OCI-LY1 (cell line): Measurements from ENCODE around the gene SMAD6.

Experiments used
- H2AFZ ChIP-seq: fragments of 200-600 bp; sonication (generic), shearing (Covaris generic); 2 replicates; pipeline ENCODE4 v1.6.0; 2014; ENCODE audit warnings: antibody characterized with exemption, mild to moderate bottlenecking, low read length
- H3F3A ChIP-seq: fragments of 200-600 bp; sonication (generic), shearing (Covaris generic); 2 replicates; pipeline ENCODE4 v1.6.0; 2014; ENCODE audit warnings: mild to moderate bottlenecking, antibody characterized with exemption, low read length, moderate library complexity; ENCODE audit not compliant: insufficient read depth
- H3K27ac ChIP-seq: fragments of 200-600 bp; sonication (generic); 2 replicates; pipeline ENCODE4 v1.5.1; 2014; ENCODE audit warnings: low read length, mixed run types, mild to moderate bottlenecking, low read depth; ENCODE audit not compliant: poor library complexity, severe bottlenecking
- H3K27me3 ChIP-seq: fragments of 200-600 bp; sonication (generic); 2 replicates; pipeline ENCODE4 v1.6.0; 2014; ENCODE audit warnings: antibody characterized with exemption, mild to moderate bottlenecking, low read length, moderate library complexity; ENCODE audit not compliant: insufficient read depth
- H3K36me3 ChIP-seq: fragments of 200-600 bp; sonication (generic); 2 replicates; pipeline ENCODE4 v1.6.1; 2014; ENCODE audit warnings: mild to moderate bottlenecking, antibody characterized with exemption, low read length, moderate library complexity, mixed read lengths; ENCODE audit not compliant: insufficient read depth
- H3K4me1 ChIP-seq: fragments of 200-600 bp; sonication (generic); 2 replicates; pipeline ENCODE4 v1.5.1; 2014; ENCODE audit warnings: mild to moderate bottlenecking, low read length, moderate library complexity; ENCODE audit not compliant: insufficient read depth, severe bottlenecking
- H3K4me2 ChIP-seq: fragments of 200-600 bp; sonication (generic), shearing (Covaris generic); 2 replicates; pipeline ENCODE4 v1.6.1; 2014; ENCODE audit warnings: low read length
- H3K4me3 ChIP-seq: fragments of 200-600 bp; sonication (generic); 2 replicates; pipeline ENCODE4 v1.5.1; 2014; ENCODE audit warnings: low read length, low read depth, mild to moderate bottlenecking, mixed read lengths; ENCODE audit not compliant: poor library complexity, severe bottlenecking
- H3K79me2 ChIP-seq: fragments of 200-600 bp; shearing (Covaris generic); 2 replicates; pipeline ENCODE4 v1.6.1; 2016; ENCODE audit warnings: mixed run types, low read length, mixed read lengths; ENCODE audit not compliant: insufficient read depth
- H3K9ac ChIP-seq: fragments of 200-600 bp; sonication (generic), shearing (Covaris generic); 2 replicates; pipeline ENCODE4 v1.6.1; 2014; ENCODE audit warnings: mild to moderate bottlenecking, low read length, mixed read lengths
- H3K9me2 ChIP-seq: fragments of 200-600 bp; sonication (generic), shearing (Covaris generic); 2 replicates; pipeline ENCODE4 v1.6.1; 2014; ENCODE audit warnings: low read depth, mild to moderate bottlenecking, low read length, mixed read lengths
- H3K9me3 ChIP-seq: fragments of 200-600 bp; shearing (Covaris generic); 2 replicates; pipeline ENCODE4 v1.6.1; 2014; ENCODE audit warnings: low read length, mixed read lengths
- H4K20me1 ChIP-seq: fragments of 200-600 bp; sonication (generic), shearing (Covaris generic); 2 replicates; pipeline ENCODE4 v1.6.0; 2016; ENCODE audit warnings: mild to moderate bottlenecking, low read length; ENCODE audit not compliant: insufficient read depth
- EZH2 ChIP-seq: fragments of 200-600 bp; sonication (generic), shearing (Covaris generic); IDR thresholded peaks from 2 replicates; pipeline ENCODE4 v1.8.0; 2017; ENCODE audit warnings: borderline replicate concordance, mixed run types, mild to moderate bottlenecking, antibody characterized with exemption, low read length, moderate library complexity, mixed read lengths
- TF ChIP-seq, protein P1 (sequence below): fragments of 200-600 bp; sonication (generic), shearing (Covaris generic); IDR thresholded peaks from 2 replicates; pipeline ENCODE4 v1.5.1; 2017; ENCODE audit warnings: mild to moderate bottlenecking, antibody characterized with exemption, low read length, moderate library complexity, mixed read lengths

Gene SMAD6

DNA sequence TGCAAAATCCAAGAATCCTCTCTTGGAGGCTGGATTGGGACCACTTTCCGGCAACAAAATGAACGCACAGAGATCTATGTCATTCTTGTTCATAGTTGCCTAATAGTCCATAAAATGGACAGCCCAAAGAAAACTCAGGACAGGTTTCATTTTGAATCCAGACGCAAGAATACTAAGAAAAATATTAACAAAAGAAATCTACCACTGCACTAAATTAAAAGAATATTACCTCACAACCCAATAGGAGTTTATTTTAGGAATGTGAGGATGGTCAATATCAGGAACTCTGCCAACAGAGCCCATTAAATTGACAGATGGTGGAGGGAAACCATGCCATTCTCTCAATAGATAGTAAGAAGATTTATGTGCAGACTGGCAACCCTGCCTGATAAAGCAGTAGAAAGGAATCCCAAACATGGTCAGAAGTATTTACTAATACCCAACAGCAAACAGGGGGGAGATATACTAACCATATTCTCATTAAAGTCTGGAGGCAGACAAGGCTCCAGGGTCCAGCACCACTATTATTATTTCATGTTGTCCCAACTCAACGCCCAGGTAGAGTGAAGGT, 127.6 kb downstream of the SMAD6 start:
- H3K4me2 ChIP-seq: no peak overlapping the region
- no peak overlapping the region for H3K27ac ChIP-seq
- H3F3A ChIP-seq: no peaks in the 10 kb centered on the region
- H3K27me3 ChIP-seq: peaks cover 3% of the 10 kb centered on the region; the same call in 1 of the 2 replicates
- no peak overlapping the region for H3K4me3 ChIP-seq
- no peaks in the 10 kb centered on the region for H3K9me3 ChIP-seq
- no peaks in the 10 kb centered on the region for H3K79me2 ChIP-seq
- no peaks in the 10 kb centered on the region for H3K36me3 ChIP-seq
- no peak for TF ChIP-seq EZH2
- TF ChIP-seq, protein P1, sequence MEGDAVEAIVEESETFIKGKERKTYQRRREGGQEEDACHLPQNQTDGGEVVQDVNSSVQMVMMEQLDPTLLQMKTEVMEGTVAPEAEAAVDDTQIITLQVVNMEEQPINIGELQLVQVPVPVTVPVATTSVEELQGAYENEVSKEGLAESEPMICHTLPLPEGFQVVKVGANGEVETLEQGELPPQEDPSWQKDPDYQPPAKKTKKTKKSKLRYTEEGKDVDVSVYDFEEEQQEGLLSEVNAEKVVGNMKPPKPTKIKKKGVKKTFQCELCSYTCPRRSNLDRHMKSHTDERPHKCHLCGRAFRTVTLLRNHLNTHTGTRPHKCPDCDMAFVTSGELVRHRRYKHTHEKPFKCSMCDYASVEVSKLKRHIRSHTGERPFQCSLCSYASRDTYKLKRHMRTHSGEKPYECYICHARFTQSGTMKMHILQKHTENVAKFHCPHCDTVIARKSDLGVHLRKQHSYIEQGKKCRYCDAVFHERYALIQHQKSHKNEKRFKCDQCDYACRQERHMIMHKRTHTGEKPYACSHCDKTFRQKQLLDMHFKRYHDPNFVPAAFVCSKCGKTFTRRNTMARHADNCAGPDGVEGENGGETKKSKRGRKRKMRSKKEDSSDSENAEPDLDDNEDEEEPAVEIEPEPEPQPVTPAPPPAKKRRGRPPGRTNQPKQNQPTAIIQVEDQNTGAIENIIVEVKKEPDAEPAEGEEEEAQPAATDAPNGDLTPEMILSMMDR: no peak
- H2AFZ ChIP-seq: no peak overlapping the region
- H3K9me2 ChIP-seq: no peaks in the 10 kb centered on the region
- no peak overlapping the region for H3K9ac ChIP-seq
- H3K4me1 ChIP-seq: peaks cover 26% of the 10 kb centered on the region
- no peaks in the 10 kb centered on the region for H4K20me1 ChIP-seq

DNA sequence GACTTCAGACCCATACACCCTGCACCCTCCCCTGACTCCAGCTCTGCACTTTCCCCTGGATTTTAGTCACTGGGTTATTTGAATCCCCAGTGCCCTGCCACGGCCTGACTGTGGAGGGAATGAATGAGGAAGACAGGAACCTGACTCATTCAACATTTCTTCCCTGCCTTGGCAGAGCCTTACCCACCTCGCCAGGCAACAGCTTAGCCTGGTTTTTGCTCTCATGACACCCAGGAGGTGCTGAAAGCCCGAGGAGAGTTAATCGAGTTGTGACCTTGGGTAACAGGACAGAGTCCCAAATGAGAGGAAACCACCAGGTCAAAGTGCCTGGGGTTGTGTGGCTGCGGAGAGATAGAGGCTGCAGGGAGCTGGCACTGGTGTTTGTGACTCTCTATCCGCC, 128.3 kb downstream of the SMAD6 start:
- H3K4me1 ChIP-seq: peaks cover 28% of the 10 kb centered on the region
- no peaks in the 10 kb centered on the region for H3K9me2 ChIP-seq
- H4K20me1 ChIP-seq: no peaks in the 10 kb centered on the region
- no peak overlapping the region for H3K9ac ChIP-seq
- no peak overlapping the region for H2AFZ ChIP-seq
- no peaks in the 10 kb centered on the region for H3K9me3 ChIP-seq
- no peak for TF ChIP-seq EZH2
- H3K27me3 ChIP-seq: peaks cover 3% of the 10 kb centered on the region; the same call in 1 of the 2 replicates
- H3K4me2 ChIP-seq: no peak overlapping the region
- no peaks in the 10 kb centered on the region for H3K36me3 ChIP-seq
- no peaks in the 10 kb centered on the region for H3K79me2 ChIP-seq
- H3F3A ChIP-seq: no peaks in the 10 kb centered on the region
- no peak overlapping the region for H3K4me3 ChIP-seq
- H3K27ac ChIP-seq: no peak overlapping the region

DNA sequence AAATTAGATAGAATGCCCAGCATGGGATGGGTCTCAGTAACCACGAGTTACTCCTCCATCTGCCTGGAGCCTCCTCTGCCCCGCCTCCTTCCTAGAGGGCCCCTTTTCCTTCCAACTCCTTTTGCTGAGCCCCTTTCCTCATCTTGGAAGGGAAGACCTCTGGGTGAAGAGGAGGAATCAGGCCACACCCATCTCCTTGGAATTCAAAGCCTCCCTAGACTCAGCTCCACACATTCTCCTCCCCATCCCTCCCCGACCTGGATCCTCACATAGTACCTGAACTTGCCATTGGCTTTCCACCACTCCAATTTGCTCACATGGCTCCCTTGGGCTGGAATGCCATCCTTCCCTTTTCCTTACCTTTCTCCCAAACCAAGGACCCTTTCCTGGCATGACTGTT, 128.8 kb downstream of the SMAD6 start:
- peaks cover 3% of the 10 kb centered on the region; the same call in 1 of the 2 replicates for H3K27me3 ChIP-seq
- no peaks in the 10 kb centered on the region for H3F3A ChIP-seq
- H3K79me2 ChIP-seq: no peaks in the 10 kb centered on the region
- H3K4me3 ChIP-seq: no peak overlapping the region
- H3K9ac ChIP-seq: no peak overlapping the region
- H3K36me3 ChIP-seq: no peaks in the 10 kb centered on the region
- peaks cover 28% of the 10 kb centered on the region for H3K4me1 ChIP-seq
- no peak overlapping the region for H3K4me2 ChIP-seq
- TF ChIP-seq EZH2: no peak
- TF ChIP-seq, protein P1: no peak
- H2AFZ ChIP-seq: no peak overlapping the region
- no peaks in the 10 kb centered on the region for H4K20me1 ChIP-seq
- H3K27ac ChIP-seq: no peak overlapping the region
- no peaks in the 10 kb centered on the region for H3K9me3 ChIP-seq
- no peaks in the 10 kb centered on the region for H3K9me2 ChIP-seq

DNA sequence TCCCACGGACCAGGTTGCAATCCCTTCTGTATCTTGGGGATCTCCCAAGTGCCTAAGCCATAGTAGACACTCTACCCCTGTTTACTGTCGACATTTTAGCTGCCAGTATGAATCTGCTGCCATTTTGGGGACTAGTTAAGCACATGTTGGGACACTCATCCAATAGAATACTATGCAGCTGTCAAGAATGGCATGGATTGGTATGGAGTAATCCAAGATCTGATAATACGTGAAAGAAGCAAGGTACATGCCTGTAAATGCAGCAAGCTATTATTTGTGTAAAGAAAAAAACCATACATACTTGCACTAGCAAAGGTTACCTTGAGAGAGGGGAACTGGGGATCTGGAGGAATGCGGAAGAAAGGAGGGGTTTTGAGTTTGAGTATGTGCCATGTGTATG, 129.3 kb downstream of the SMAD6 start:
- no peak overlapping the region for H3K4me2 ChIP-seq
- no peaks in the 10 kb centered on the region for H4K20me1 ChIP-seq
- H3K27me3 ChIP-seq: peaks cover 3% of the 10 kb centered on the region; the same call in 1 of the 2 replicates
- H3K27ac ChIP-seq: no peak overlapping the region
- no peaks in the 10 kb centered on the region for H3K9me3 ChIP-seq
- H3K79me2 ChIP-seq: no peaks in the 10 kb centered on the region
- no peaks in the 10 kb centered on the region for H3F3A ChIP-seq
- H3K4me1 ChIP-seq: peaks cover 28% of the 10 kb centered on the region
- no peak overlapping the region for H3K4me3 ChIP-seq
- H3K36me3 ChIP-seq: no peaks in the 10 kb centered on the region
- H3K9ac ChIP-seq: no peak overlapping the region
- TF ChIP-seq EZH2: no peak
- TF ChIP-seq, protein P1: no peak
- no peak overlapping the region for H2AFZ ChIP-seq
- no peaks in the 10 kb centered on the region for H3K9me2 ChIP-seq
